C4-2B (cell line): ENCODE measurements around the gene GTPBP3.

Experiments
- H3K27ac ChIP-seq: fragments of 450-650 bp; 2 replicates; pipeline ENCODE4 v1.5.1; 2017
- ZFX ChIP-seq: fragments of 450-650 bp; IDR thresholded peaks from 2 replicates; pipeline ENCODE4 v1.6.1; 2017
- TF ChIP-seq, protein P1 (sequence below): fragments of 450-650 bp; conservative IDR thresholded peaks from 2 replicates; pipeline ENCODE4 v1.5.1; 2017; ENCODE audit warnings: mild to moderate bottlenecking

Gene GTPBP3

DNA sequence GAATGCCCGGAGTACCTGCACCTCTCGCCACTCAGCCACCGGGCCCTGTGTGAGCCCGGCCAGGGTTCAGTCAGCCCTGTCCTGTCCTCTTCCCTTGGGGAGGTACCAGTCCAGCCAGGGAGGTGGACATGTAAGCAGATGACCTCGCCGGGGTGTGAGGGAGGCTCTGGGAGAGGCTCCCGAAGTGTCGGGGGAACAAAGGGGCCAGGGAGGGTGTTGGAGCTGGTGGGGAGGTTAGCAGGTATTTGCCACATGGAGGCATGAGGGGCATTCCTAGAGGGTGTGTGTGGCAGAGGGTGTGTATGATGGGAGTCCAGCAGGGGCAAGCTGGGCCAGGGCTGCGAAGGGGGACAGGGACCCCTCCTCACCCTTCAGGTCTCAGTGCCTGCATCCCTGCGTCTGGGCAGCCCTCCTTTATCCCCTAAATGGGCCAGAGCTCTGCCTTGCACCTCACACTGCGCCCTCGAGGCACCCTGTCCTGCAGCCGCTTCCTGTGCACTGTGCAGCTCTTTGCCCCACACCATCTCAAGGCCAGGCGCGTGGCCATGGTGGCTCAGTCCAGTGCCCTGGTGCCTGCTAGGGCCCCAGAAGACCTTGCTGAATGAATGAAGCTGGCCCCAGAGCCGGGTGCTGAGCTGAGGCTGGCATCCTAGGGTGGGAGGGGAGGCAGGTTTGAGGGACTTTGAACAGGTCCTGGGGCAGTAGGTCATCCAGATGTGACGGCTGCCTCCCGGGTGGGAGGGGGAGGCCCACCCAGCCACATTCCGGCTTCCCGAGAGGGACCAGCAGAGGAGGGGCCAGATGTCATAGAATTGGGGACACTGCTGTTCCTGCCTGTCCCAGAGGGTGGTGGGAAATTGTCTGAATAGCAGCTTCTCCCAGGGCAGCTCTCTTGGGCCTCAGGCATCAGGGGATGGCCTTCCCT is 24.9 kb upstream of the GTPBP3 start:
- TF ChIP-seq, protein P1, sequence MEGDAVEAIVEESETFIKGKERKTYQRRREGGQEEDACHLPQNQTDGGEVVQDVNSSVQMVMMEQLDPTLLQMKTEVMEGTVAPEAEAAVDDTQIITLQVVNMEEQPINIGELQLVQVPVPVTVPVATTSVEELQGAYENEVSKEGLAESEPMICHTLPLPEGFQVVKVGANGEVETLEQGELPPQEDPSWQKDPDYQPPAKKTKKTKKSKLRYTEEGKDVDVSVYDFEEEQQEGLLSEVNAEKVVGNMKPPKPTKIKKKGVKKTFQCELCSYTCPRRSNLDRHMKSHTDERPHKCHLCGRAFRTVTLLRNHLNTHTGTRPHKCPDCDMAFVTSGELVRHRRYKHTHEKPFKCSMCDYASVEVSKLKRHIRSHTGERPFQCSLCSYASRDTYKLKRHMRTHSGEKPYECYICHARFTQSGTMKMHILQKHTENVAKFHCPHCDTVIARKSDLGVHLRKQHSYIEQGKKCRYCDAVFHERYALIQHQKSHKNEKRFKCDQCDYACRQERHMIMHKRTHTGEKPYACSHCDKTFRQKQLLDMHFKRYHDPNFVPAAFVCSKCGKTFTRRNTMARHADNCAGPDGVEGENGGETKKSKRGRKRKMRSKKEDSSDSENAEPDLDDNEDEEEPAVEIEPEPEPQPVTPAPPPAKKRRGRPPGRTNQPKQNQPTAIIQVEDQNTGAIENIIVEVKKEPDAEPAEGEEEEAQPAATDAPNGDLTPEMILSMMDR, result no peak
- no peak for TF ChIP-seq ZFX
- H3K27ac ChIP-seq, result no peak overlapping the region

DNA sequence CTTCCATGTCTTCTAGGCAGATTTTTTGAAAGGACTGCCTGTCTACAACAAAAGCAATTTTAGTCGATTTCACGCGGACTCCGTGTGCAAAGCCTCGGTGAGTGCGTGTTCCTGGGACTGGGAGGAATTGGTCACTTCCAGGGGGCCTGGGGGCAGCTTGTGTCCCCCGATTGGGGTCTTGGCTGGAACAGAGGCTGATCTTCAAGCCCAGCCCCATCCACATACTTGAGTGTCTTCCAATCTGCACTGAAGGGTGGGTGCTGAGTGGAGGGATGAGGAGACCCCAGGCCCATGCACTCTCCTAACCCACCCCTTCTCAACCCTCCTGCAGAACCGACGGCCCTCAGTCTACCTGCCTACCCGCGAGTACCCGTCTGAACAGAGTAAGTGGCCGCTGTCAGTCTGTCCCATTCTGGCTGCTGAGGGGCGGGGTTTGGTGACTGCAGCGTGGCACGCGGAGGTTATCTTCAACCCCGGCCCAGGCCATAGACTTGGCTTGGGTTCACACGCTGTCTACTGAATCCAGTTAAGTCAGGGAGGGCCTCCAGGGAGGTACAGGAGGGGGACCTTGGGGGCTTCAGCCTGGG is 23.3 kb upstream of the GTPBP3 start:
- TF ChIP-seq ZFX, result no peak
- TF ChIP-seq, protein P1, result no peak
- H3K27ac ChIP-seq, result no peak overlapping the region

DNA sequence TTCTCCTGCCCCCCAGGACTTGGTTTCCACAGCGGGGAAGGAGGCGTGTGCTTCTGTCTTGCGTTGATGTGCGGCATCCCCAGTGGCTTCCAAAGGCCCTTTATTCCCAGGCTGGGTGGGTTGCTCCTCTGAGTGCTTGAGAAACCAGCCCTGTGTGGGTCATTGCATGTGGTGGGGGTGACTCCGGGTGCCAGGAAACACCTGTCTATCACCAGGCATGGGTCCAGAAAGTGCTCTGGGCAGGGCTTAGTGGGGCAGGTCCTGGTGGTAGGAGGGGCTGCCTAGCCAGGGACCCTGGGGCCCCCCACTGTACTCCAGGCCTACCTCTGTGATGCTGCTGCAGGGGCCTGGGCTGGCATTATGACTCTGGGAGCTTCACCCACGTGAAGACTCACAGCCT is 18.4 kb upstream of the GTPBP3 start:
- TF ChIP-seq ZFX, result no peak
- TF ChIP-seq, protein P1, result no peak
- H3K27ac ChIP-seq, result no peak overlapping the region

DNA sequence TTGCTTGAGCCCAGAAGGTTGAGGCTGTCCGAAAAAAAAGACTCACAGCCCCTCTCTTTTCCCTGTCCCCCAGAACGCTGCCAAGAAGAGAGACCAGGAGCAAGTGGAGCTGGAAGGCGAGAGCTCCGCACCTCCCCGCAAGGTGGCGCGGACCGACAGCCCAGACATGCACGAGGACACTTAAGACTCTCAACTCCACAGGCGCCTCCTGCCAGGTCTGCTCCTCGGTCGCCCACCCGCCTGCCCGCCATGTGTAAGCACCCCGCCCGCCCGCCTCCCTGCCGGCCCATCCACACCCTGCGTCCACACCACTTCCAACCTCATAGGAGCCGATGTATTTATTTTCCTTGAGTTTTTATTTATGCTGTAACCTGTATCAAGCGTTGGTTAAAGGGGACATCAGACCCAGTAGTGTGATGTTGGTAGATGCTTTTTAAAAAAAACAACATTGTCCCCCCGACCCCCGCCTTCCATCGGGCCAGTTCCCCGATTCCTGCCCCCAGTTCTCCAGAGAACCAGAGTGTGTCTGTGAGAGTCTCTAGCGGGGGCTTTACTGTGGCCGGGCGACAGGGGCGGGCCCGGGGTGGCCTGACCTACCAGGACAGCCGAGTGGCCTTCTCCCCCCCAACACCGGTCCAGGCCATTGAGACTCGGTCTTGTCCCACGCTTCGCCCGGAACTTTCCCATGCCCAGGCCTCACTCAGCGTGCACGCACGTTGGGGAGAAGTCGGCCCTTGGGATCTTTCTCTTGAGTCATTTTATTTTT is 17.7 kb upstream of the GTPBP3 start:
- H3K27ac ChIP-seq, result no peak overlapping the region
- TF ChIP-seq, protein P1, result no peak
- no peak for TF ChIP-seq ZFX

DNA sequence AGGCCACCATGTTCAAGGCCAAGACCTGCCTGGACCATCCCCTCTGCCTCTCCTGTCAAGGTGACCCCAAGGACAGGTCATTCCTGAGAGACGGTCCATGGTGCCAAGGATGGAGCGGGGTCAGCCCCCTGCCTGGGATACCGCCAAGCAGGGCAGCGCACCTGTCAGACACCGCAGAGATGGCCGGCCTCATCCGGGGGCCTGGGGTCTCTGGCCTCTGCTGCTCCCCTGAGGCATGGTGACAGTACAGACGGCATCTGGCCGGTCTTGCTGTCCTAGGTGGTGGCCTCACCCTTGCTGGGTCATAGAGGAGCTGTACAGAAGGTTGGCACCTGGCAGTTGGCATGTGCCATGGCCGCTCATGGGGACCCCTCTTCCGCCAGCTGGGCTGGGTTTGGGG is 16.9 kb upstream of the GTPBP3 start:
- H3K27ac ChIP-seq, result no peak overlapping the region
- TF ChIP-seq, protein P1, result no peak
- no peak for TF ChIP-seq ZFX

DNA sequence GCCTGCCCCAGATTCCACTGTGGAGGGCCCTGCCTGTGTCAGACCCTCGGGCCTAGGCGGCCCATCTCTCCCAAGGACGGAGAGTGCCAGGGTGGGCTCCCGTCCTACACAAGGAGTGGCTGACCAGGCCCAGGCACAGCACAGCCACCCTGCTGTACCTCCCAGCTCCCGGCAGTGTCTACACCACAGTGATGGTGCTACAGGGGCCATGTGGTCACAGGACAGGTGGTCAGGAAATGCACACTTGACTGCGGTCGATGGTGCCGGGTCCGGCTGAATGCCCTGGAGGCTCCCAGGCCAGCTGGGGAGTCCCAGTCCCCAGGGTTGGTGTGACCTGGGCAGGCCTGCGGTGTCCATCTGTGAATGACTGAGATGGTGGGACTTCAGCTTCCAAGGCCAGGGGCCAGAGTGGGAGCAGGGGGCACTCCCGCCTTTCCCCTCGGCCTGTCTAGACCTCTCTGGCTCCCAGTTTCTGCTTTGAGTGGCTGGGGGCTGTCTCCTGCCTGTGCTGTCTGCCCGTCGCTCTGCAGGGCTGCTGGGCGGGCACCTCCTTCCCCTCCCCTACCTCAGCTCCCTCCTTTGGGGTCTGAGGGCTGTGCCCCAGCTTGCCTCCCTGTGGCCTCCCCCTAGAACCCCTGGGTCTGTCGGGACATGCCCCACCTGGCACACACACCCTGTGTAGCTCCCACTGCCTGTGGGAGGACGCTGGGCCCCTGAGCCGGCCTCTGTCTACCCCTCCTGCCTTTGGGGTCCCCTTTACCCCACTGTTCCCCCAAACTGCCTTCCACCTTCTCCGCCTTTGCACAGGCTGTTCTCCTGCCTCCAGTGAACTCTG is 15.5 kb upstream of the GTPBP3 start:
- no peak for TF ChIP-seq ZFX
- TF ChIP-seq, protein P1, result no peak
- H3K27ac ChIP-seq, result no peak overlapping the region
